Activated T-cell treated with anti-CD3 and anti-CD28 coated beads, Interleukin-2, amount 50 U/mL, for 4 hours (primary cell): ENCODE measurements around the gene FAAP20. TPM values are rescaled to one million over a fixed set of nuclear protein-coding genes. Genes with fewer than 3 reads are reported as not detected.

Experiments used
- ATAC-seq, 2 donors: fragments of 200-7000 bp; cut with Tn5 transposase; one replicate each; pipeline ENCODE4 v1.10.0; 2021
- DNase-seq: peaks from one replicate; pipeline ENCODE4 v3.0.0-alpha.2; 2020
- H3K27me3 Mint-ChIP-seq: one replicate; pipeline ENCODE4 v1.8.0; 2021; ENCODE audit warnings: low read depth, mixed read lengths
- H3K36me3 Mint-ChIP-seq: one replicate; pipeline ENCODE4 v1.8.0; 2022; ENCODE audit warnings: mixed read lengths; ENCODE audit not compliant: insufficient read depth
- H3K4me1 Mint-ChIP-seq: one replicate; pipeline ENCODE4 v1.8.0; 2021; ENCODE audit warnings: low read depth, mixed read lengths
- H3K4me3 Mint-ChIP-seq: one replicate; pipeline ENCODE4 v1.8.0; 2021; ENCODE audit warnings: mild to moderate bottlenecking, moderate library complexity, mixed read lengths
- H3K9me3 Mint-ChIP-seq: one replicate; pipeline ENCODE4 v1.8.0; 2021; ENCODE audit warnings: mixed read lengths
- total RNA-seq, 3 donors: library from RNA; stranded (reverse); gene quantifications; one replicate each; pipeline ENCODE4 v1.2.1, GENCODE V29; 2021

The FAAP20 gene
- total RNA-seq, 3 donors from 2014 or later: 67.8 to 82.3 (median 69.9) TPM

GRCh38 chr1:2210084-2210653 lies 15.6 kb upstream of the FAAP20 start:
- ATAC-seq (no peak), DNase-seq (no peak)
- Mint-ChIP-seq H3K9me3 (no peaks in the 10 kb centered on the region), H3K27me3 (no peaks in the 10 kb centered on the region), H3K36me3 (no peaks in the 10 kb centered on the region), H3K4me3 (no peak overlapping the region), H3K4me1 (peaks cover 8% of the 10 kb centered on the region)

- H3K4me3 Mint-ChIP-seq: no peak overlapping the region
- H3K36me3 Mint-ChIP-seq: no peaks in the 10 kb centered on the region
- no peaks in the 10 kb centered on the region for H3K27me3 Mint-ChIP-seq
- no peaks in the 10 kb centered on the region for H3K9me3 Mint-ChIP-seq
- ATAC-seq: no peak
- no peak for DNase-seq
- H3K4me1 Mint-ChIP-seq: peaks cover 8% of the 10 kb centered on the region
Observed at GRCh38 chr1:2209400-2210083, 15.0 kb upstream of the FAAP20 start.

- Mint-ChIP-seq H3K4me1 (peaks cover 10% of the 10 kb centered on the region), H3K9me3 (no peaks in the 10 kb centered on the region), H3K27me3 (no peaks in the 10 kb centered on the region), H3K36me3 (no peaks in the 10 kb centered on the region), H3K4me3 (no peak overlapping the region)
- no peak for ATAC-seq
- DNase-seq: no peak
Observed at GRCh38 chr1:2208309-2209239, 14.0 kb upstream of the FAAP20 start.

- H3K4me3 Mint-ChIP-seq: no peak overlapping the region
- no peak for ATAC-seq
Observed at GRCh38 chr1:2206813-2207487, 12.4 kb upstream of the FAAP20 start.

GRCh38 chr1:2205191-2205952 lies 10.8 kb upstream of the FAAP20 start:
- Mint-ChIP-seq H3K36me3 (no peaks in the 10 kb centered on the region), H3K4me1 (peaks cover 3% of the 10 kb centered on the region)

More at GRCh38 chr1:2206813-2207487, 12.4 kb upstream of the FAAP20 start:
- DNase-seq: no peak
- Mint-ChIP-seq H3K36me3 (no peaks in the 10 kb centered on the region), H3K4me1 (peaks cover 3% of the 10 kb centered on the region), H3K9me3 (no peaks in the 10 kb centered on the region), H3K27me3 (no peaks in the 10 kb centered on the region)

GRCh38 chr1:2204415-2205190 lies 10.0 kb upstream of the FAAP20 start:
- H3K36me3 Mint-ChIP-seq: no peaks in the 10 kb centered on the region
- H3K4me3 Mint-ChIP-seq: no peak overlapping the region
- H3K27me3 Mint-ChIP-seq: no peaks in the 10 kb centered on the region
- ATAC-seq (peak; percentile 33 to 34), DNase-seq (no peak)
- H3K4me1 Mint-ChIP-seq: peaks cover 7% of the 10 kb centered on the region
- H3K9me3 Mint-ChIP-seq: no peaks in the 10 kb centered on the region

More at GRCh38 chr1:2205191-2205952, 10.8 kb upstream of the FAAP20 start:
- DNase-seq (peak; percentile 94), ATAC-seq (peak; percentile 75 to 80)
- H3K27me3 Mint-ChIP-seq: no peaks in the 10 kb centered on the region
- H3K9me3 Mint-ChIP-seq: no peaks in the 10 kb centered on the region
- peak overlapping the region; percentile 31 for H3K4me3 Mint-ChIP-seq

GRCh38 chr1:2203671-2204414 lies 9.3 kb upstream of the FAAP20 start:
- Mint-ChIP-seq H3K27me3 (no peaks in the 10 kb centered on the region), H3K36me3 (no peaks in the 10 kb centered on the region), H3K4me3 (no peak overlapping the region), H3K4me1 (peaks cover 14% of the 10 kb centered on the region), H3K9me3 (no peaks in the 10 kb centered on the region)
- DNase-seq (no peak), ATAC-seq (no peak)

GRCh38 chr1:2202843-2203601 lies 8.4 kb upstream of the FAAP20 start:
- Mint-ChIP-seq H3K36me3 (no peaks in the 10 kb centered on the region), H3K4me3 (no peak overlapping the region), H3K9me3 (no peaks in the 10 kb centered on the region), H3K4me1 (peaks cover 22% of the 10 kb centered on the region), H3K27me3 (no peaks in the 10 kb centered on the region)
- DNase-seq (no peak), ATAC-seq (no peak)

- no peak overlapping the region for H3K4me3 Mint-ChIP-seq
- H3K4me1 Mint-ChIP-seq: peaks cover 25% of the 10 kb centered on the region
- ATAC-seq (no peak), DNase-seq (no peak)
- no peaks in the 10 kb centered on the region for H3K9me3 Mint-ChIP-seq
- no peaks in the 10 kb centered on the region for H3K36me3 Mint-ChIP-seq
- no peaks in the 10 kb centered on the region for H3K27me3 Mint-ChIP-seq
Observed at GRCh38 chr1:2202008-2202575, 7.5 kb upstream of the FAAP20 start.

- no peak overlapping the region for H3K4me3 Mint-ChIP-seq
- peaks cover 25% of the 10 kb centered on the region for H3K4me1 Mint-ChIP-seq
Observed at GRCh38 chr1:2201062-2201461, 6.5 kb upstream of the FAAP20 start.

GRCh38 chr1:2200308-2200943 lies 5.9 kb upstream of the FAAP20 start:
- no peaks in the 10 kb centered on the region for H3K9me3 Mint-ChIP-seq
- no peaks in the 10 kb centered on the region for H3K27me3 Mint-ChIP-seq
- no peak overlapping the region for H3K4me3 Mint-ChIP-seq
- ATAC-seq (no peak), DNase-seq (no peak)
- H3K4me1 Mint-ChIP-seq: peaks cover 25% of the 10 kb centered on the region
- no peaks in the 10 kb centered on the region for H3K36me3 Mint-ChIP-seq

More at GRCh38 chr1:2201062-2201461, 6.5 kb upstream of the FAAP20 start:
- Mint-ChIP-seq H3K9me3 (no peaks in the 10 kb centered on the region), H3K27me3 (no peaks in the 10 kb centered on the region), H3K36me3 (no peaks in the 10 kb centered on the region)
- ATAC-seq: no peak
- no peak for DNase-seq
